MCF 10A (cell line): Measurements from ENCODE around the gene TULP4. TPM values are rescaled to one million over a fixed set of nuclear protein-coding genes. Genes with fewer than 3 reads are reported as not detected.

ENCODE experiments used
- BruUV-seq: library from RNA; stranded (reverse); fragments of 400-500 nt; replicated peaks from 2 replicates; lab custom pipeline; 2021; lab: Mats Ljungman, UMichigan
- CTCF ChIA-PET: fragments of 300-600 bp; sonication (Branson Sonifier 250); formaldehyde crosslinking; extraction: SDS; loops from one replicate; lab custom pipeline; 2021; ENCODE audit warnings: antibody characterized with exemption, inconsistent platforms; lab: Yijun Ruan, JAX
- POLR2A ChIA-PET: fragments of 300-600, 350-650 bp; sonication (Branson Sonifier 250); formaldehyde crosslinking; extraction: SDS; loops from one replicate; lab custom pipeline; 2020; ENCODE audit warnings: antibody characterized with exemption, inconsistent platforms; lab: Yijun Ruan, JAX
- DNase-seq: peaks from one replicate; pipeline ENCODE4 v3.0.0-alpha.2; 2018; ENCODE audit not compliant: unreplicated experiment
- H3K27ac Mint-ChIP-seq: one replicate; pipeline ENCODE4 v1.8.0; 2022; ENCODE audit warnings: mild to moderate bottlenecking, low read depth, mixed read lengths; ENCODE audit not compliant: unreplicated experiment
- H3K27me3 Mint-ChIP-seq: one replicate; pipeline ENCODE4 v1.8.0; 2022; ENCODE audit warnings: mixed read lengths; ENCODE audit not compliant: insufficient read depth, unreplicated experiment
- H3K36me3 Mint-ChIP-seq: one replicate; pipeline ENCODE4 v1.8.0; 2022; ENCODE audit warnings: mild to moderate bottlenecking, moderate library complexity, mixed read lengths; ENCODE audit not compliant: insufficient read depth, unreplicated experiment
- H3K4me1 Mint-ChIP-seq: one replicate; pipeline ENCODE4 v1.8.0; 2022; ENCODE audit warnings: mixed read lengths; ENCODE audit not compliant: insufficient read depth, unreplicated experiment
- H3K4me3 Mint-ChIP-seq: one replicate; pipeline ENCODE4 v1.8.0; 2022; ENCODE audit warnings: mild to moderate bottlenecking, moderate library complexity, mixed read lengths; ENCODE audit not compliant: unreplicated experiment
- H3K9me3 Mint-ChIP-seq: one replicate; pipeline ENCODE4 v1.8.0; 2022; ENCODE audit warnings: mixed read lengths; ENCODE audit not compliant: unreplicated experiment
- intact Hi-C: fragments of 100-400 bp; cut with micrococcal nuclease; formaldehyde crosslinking; loops from 2 replicates; pipeline ENCODE4 v1.14.1; 2022
- total RNA-seq: library from RNA; stranded (reverse); gene quantifications from 2 replicates; pipeline ENCODE4 v1.2.3, GENCODE V29; 2022
- TF ChIP-seq, protein P1 (sequence below): fragments of 200-600 bp; IDR thresholded peaks from one replicate; pipeline ENCODE4 v1.8.0; 2022; ENCODE audit warnings: antibody characterized with exemption, mild to moderate bottlenecking; ENCODE audit not compliant: unreplicated experiment

The TULP4 gene
- total RNA-seq, 1 experiment from 2014 or later: 64.2 TPM

DNA sequence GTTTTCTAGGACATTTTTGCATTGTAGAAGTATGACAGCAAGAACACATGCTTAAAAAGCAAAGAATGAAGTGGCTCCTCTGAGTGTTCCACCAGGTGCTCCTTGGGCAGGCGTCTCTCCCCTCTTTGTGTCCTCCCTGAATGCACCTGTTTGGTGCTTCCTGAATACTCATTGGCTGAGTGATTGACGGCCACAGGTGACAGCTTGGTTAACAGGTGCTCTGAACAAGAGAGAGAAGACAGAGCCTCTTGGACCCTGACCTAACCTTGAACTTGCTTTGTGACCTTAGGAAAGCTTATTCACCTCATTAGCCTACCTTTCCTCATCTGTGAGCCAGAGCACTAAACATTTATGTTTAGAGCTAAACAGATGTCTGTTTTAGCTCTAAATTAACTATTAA lies 93.7 kb downstream of the TULP4 start:
- intact Hi-C loops: loop anchor here (10.0 kb wide), 1 partner anchor 171 kb away; no protein-coding TSS in a partner anchor
- TF ChIP-seq, protein P1, sequence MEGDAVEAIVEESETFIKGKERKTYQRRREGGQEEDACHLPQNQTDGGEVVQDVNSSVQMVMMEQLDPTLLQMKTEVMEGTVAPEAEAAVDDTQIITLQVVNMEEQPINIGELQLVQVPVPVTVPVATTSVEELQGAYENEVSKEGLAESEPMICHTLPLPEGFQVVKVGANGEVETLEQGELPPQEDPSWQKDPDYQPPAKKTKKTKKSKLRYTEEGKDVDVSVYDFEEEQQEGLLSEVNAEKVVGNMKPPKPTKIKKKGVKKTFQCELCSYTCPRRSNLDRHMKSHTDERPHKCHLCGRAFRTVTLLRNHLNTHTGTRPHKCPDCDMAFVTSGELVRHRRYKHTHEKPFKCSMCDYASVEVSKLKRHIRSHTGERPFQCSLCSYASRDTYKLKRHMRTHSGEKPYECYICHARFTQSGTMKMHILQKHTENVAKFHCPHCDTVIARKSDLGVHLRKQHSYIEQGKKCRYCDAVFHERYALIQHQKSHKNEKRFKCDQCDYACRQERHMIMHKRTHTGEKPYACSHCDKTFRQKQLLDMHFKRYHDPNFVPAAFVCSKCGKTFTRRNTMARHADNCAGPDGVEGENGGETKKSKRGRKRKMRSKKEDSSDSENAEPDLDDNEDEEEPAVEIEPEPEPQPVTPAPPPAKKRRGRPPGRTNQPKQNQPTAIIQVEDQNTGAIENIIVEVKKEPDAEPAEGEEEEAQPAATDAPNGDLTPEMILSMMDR: no peak
- ChIA-PET CTCF (interaction anchor here (0.6 to 1.7 kb wide), 5 partner anchors 32 to 185 kb away, joined by 3 to 7 read pairs (median 4); no protein-coding TSS in a partner anchor), POLR2A (interaction anchor here (0.6 to 2.1 kb wide), 10 partner anchors 11 to 174 kb away, joined by 3 to 10 read pairs (median 5); no protein-coding TSS in a partner anchor)
- H3K36me3 Mint-ChIP-seq: peaks cover 7% of the 10 kb centered on the region
- no TSS peak for BruUV-seq
- DNase-seq: no peak
- H3K4me1 Mint-ChIP-seq: peaks cover 31% of the 10 kb centered on the region
- H3K27ac Mint-ChIP-seq: peak overlapping the region; percentile 72
- H3K9me3 Mint-ChIP-seq: no peaks in the 10 kb centered on the region
- H3K27me3 Mint-ChIP-seq: no peaks in the 10 kb centered on the region
- peak overlapping the region; percentile 21 for H3K4me3 Mint-ChIP-seq

DNA sequence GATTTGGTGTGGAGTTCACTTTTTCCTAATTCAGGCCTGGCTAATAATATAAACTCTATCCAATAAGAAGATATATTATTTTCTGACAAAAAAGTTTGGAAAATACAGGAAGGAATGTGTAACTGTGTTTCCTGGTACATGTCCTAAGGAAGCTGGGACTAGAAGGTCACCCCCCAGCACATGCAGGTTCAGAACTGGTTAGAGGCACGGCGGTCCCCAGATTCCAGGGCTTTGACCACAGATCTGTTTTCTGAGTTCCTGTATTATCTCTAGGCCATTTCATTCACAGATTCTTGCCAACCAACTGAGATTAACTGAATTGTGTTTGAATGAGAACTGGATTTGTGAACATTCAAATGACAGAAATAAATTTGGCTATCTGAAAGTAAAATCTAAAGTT lies 94.5 kb downstream of the TULP4 start:
- no peak for DNase-seq
- H3K27me3 Mint-ChIP-seq: no peaks in the 10 kb centered on the region
- H3K4me3 Mint-ChIP-seq: no peak overlapping the region
- H3K36me3 Mint-ChIP-seq: peaks cover 7% of the 10 kb centered on the region
- ChIA-PET CTCF (interaction anchor here (0.7 to 1.7 kb wide), 2 partner anchors 87 to 112 kb away, joined by 3 to 4 read pairs; no protein-coding TSS in a partner anchor), POLR2A (interaction anchor here (0.6 to 2.1 kb wide), 4 partner anchors 10 to 175 kb away, joined by 3 to 7 read pairs (median 5); no protein-coding TSS in a partner anchor)
- peaks cover 33% of the 10 kb centered on the region for H3K4me1 Mint-ChIP-seq
- TF ChIP-seq, protein P1: no peak
- H3K27ac Mint-ChIP-seq: no peak overlapping the region
- BruUV-seq: no TSS peak
- intact Hi-C loops: loop anchor here (10.0 kb wide), 1 partner anchor 172 kb away; no protein-coding TSS in a partner anchor
- no peaks in the 10 kb centered on the region for H3K9me3 Mint-ChIP-seq

DNA sequence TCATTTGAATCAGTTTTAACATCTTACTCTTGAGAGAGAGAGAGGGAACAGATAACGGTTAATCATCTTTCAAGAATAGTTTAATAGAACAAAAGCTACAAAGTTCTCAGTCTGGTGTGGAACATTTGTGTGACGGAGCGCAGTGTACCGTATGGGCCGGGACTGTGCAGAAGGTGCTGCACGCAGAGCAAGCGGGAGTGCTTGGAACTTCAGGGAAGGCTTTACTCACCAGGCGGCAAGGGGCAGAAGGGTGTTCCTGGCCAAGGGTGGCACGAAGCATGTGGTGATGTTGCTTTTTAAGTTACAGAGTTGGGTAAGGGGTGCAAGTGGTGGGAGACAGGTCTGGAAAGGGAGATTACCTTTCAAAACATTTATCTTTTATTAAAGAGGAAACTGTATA lies 95.7 kb downstream of the TULP4 start:
- ChIA-PET CTCF (interaction anchor here (0.6 to 1.0 kb wide), 4 partner anchors 10 to 23 kb away, joined by 3 read pairs; no protein-coding TSS in a partner anchor), POLR2A (interaction anchor here (0.7 to 1.5 kb wide), 2 partner anchors 10 to 111 kb away, joined by 3 read pairs; no protein-coding TSS in a partner anchor)
- TF ChIP-seq, protein P1: no peak
- intact Hi-C loops: loop anchor here (10.0 kb wide), 1 partner anchor 173 kb away; no protein-coding TSS in a partner anchor
- Mint-ChIP-seq H3K4me3 (no peak overlapping the region), H3K36me3 (peaks cover 11% of the 10 kb centered on the region), H3K27me3 (no peaks in the 10 kb centered on the region), H3K4me1 (peaks cover 37% of the 10 kb centered on the region), H3K27ac (no peak overlapping the region), H3K9me3 (no peaks in the 10 kb centered on the region)
- no TSS peak for BruUV-seq
- no peak for DNase-seq

DNA sequence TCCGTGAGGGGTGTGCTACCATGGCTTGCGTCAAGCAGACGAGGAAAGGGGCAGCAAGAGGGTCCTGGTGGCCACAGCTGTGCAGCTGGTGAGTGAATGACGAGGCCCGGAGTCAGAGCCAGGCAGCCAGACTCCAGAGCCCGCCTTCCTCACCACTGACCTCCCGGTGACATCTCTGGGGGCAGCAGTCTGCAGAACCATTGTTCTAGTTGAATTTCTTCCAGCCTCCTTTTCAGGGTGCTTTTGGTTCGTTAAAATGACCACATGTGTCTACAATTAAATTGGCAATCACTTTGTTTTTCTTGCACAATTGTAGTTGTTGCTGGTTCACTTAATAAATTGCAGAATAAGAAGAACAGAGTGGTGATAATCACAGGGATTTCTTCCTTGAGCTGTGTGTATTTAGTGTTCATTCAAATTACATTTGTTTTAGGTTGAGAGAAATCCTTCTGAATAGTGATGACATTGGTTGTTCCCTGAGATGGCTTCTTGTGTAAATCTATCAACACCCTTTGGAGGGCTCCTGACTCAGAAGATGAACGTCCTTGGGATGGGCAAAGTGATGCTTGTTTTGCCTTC lies 96.4 kb downstream of the TULP4 start:
- no peaks in the 10 kb centered on the region for H3K9me3 Mint-ChIP-seq
- no TSS peak for BruUV-seq
- intact Hi-C loops: loop anchor here (10.0 kb wide), 1 partner anchor 174 kb away; no protein-coding TSS in a partner anchor
- H3K27me3 Mint-ChIP-seq: no peaks in the 10 kb centered on the region
- TF ChIP-seq, protein P1: no peak
- H3K4me1 Mint-ChIP-seq: peaks cover 37% of the 10 kb centered on the region
- DNase-seq: peak; percentile 11
- ChIA-PET CTCF (interaction anchor here (0.7 to 1.0 kb wide), 4 partner anchors 9 to 24 kb away, joined by 3 read pairs; no protein-coding TSS in a partner anchor), POLR2A (interaction anchor here (1.5 kb wide), 1 partner anchor 9 kb away, joined by 3 read pairs; no protein-coding TSS in a partner anchor)
- no peak overlapping the region for H3K4me3 Mint-ChIP-seq
- no peak overlapping the region for H3K27ac Mint-ChIP-seq
- H3K36me3 Mint-ChIP-seq: peaks cover 14% of the 10 kb centered on the region
